GM12892 (cell line): ENCODE data around the gene ITGA3.

ENCODE experiments used
- POLR2A ChIP-seq: IDR thresholded peaks from 2 replicates; pipeline ENCODE4 v1.6.1; 2011; ENCODE audit warnings: low read depth, low read length, control low read depth
- POLR2AphosphoS5 ChIP-seq: IDR thresholded peaks from 2 replicates; pipeline ENCODE4 v1.6.1; 2011; ENCODE audit warnings: low read depth, low read length, control low read depth

DNA sequence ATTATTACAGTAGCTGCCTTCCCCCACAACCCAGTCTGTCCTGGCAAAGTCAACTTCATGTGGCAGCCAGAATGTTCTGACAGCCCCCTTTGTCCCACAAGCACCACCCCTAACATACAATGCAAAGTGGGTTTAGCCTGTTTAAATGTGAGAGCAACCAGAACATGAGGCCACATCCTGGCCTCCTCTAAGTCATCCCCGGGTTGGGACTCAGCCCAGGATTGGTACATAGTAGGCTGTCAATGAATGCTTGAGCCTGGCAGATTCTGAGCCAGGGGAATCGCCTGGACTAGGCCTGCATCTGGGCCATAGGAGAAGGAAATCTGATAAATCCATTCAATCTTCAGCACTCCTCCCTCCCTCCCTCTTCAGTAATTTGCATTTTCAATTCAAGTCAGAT is 4.3 kb upstream of the ITGA3 start:
- TF ChIP-seq POLR2A (no peak), POLR2AphosphoS5 (no peak)
